BLaER1 treated with 17β-estradiol and CSF1 and Interleukin-3, amounts not matched to agents 10 nM and 100 nM (cell line): ENCODE measurements around the gene LRRC41.
A peak's percentile ranks its signal among the peaks of the same experiment; 100 is the strongest.

Source experiments
- H3K27ac ChIP-seq, 11 experiments: shearing (Covaris generic); formaldehyde crosslinking; 2 replicates each; pipeline ENCODE4 v1.8.1; 2022
- H3K27me3 ChIP-seq, 11 experiments: shearing (Covaris generic); formaldehyde crosslinking; 2 replicates each; pipeline ENCODE4 v1.8.1; 2022
- H3K36me3 ChIP-seq, 11 experiments: shearing (Covaris generic); formaldehyde crosslinking; 2 replicates each; pipeline ENCODE4 v1.8.1; 2022
- H3K4me1 ChIP-seq, 10 experiments: shearing (Covaris generic); formaldehyde crosslinking; 2 replicates each; pipeline ENCODE4 v1.8.1; 2022
- H3K4me2 ChIP-seq, 11 experiments: shearing (Covaris generic); formaldehyde crosslinking; 2 replicates each; pipeline ENCODE4 v1.8.1; 2022
- H3K4me3 ChIP-seq, 10 experiments: shearing (Covaris generic); formaldehyde crosslinking; 2 replicates each; pipeline ENCODE4 v1.8.1; 2022
- H3K9ac ChIP-seq, 11 experiments: shearing (Covaris generic); formaldehyde crosslinking; 2 replicates each; pipeline ENCODE4 v1.8.1; 2022
- H3K9me3 ChIP-seq, 11 experiments: shearing (Covaris generic); formaldehyde crosslinking; replicated peaks in 1 of 11; 2 replicates each; pipeline ENCODE4 v1.8.1; 2022
- H4K20me1 ChIP-seq, 11 experiments: shearing (Covaris generic); formaldehyde crosslinking; 2 replicates each; pipeline ENCODE4 v1.8.1; 2022
- Cebpa-rat ChIP-seq, 11 experiments: shearing (Covaris generic); IDR thresholded peaks; 2 replicates each; pipeline ENCODE4 v1.8.1; 2022

The LRRC41 gene, protein sequence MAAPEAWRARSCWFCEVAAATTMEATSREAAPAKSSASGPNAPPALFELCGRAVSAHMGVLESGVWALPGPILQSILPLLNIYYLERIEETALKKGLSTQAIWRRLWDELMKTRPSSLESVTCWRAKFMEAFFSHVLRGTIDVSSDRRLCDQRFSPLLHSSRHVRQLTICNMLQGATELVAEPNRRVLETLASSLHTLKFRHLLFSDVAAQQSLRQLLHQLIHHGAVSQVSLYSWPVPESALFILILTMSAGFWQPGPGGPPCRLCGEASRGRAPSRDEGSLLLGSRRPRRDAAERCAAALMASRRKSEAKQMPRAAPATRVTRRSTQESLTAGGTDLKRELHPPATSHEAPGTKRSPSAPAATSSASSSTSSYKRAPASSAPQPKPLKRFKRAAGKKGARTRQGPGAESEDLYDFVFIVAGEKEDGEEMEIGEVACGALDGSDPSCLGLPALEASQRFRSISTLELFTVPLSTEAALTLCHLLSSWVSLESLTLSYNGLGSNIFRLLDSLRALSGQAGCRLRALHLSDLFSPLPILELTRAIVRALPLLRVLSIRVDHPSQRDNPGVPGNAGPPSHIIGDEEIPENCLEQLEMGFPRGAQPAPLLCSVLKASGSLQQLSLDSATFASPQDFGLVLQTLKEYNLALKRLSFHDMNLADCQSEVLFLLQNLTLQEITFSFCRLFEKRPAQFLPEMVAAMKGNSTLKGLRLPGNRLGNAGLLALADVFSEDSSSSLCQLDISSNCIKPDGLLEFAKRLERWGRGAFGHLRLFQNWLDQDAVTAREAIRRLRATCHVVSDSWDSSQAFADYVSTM

DNA sequence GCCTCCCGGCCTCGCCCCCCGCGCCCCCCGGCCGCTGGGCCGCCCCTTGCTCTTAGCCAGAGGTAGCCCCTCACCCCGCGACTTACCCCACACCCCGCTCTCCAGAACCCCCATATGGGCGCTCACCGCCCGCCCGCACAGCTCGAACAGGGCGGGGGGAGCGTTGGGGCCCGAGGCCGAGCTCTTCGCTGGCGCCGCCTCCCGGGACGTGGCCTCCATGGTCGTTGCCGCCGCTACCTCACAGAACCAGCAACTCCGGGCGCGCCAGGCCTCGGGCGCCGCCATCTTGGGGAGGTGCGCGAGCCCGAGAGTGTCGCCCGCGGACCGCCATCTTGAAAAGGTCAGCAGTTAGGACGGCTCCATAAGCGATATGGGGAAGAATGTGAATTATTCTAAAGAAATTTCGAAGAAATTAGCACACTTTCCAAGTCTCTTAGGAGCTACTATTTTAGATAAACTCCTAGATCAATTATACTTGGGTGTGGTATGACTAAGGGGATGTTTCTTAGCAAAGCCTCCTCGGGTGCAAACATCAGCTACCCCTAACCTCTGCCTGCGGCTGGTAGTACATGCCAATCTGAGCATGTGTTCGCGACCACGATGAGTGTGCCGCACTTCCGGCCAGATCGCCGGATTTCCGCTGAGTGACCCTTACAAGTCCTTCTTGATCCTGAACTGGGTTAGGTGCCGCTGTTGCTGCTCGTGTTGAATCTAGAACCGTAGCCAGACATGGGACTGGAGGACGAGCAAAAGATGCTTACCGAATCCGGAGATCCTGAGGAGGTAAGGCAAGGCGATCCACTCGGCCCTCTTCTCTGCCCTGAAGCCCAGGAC, at the start of gene LRRC41, which contains the start of gene UQCRH:
TSS of gene LRRC41 (minus strand) at position 579 of the 834 bp plus-strand sequence. CDS start at position 285, 294 bp downstream.
TSS of gene UQCRH (plus strand) at position 661 of the 834 bp plus-strand sequence. CDS start at position 730, 69 bp downstream.
- Histone ChIP-seq H3K36me3 (peaks cover 7 to 57% (median 29%) of the 10 kb centered on the region in 11 experiments; a peak in 21 of 22 replicates), H3K9ac (peak within 1 kb of the TSS; percentile 97 to 100 (median 99)), H3K4me3 (peak within 1 kb of the TSS; percentile 78 to 99 (median 92)), H3K27ac (peak within 1 kb of the TSS; percentile 93 to 100 (median 98)), H3K27me3 (no peaks in the 10 kb centered on the region), H3K4me1 (peaks cover 53 to 65% (median 57%) of the 10 kb centered on the region in 10 experiments), H3K9me3 (no peaks in the 10 kb centered on the region), H4K20me1 (peaks cover 51 to 90% (median 74%) of the 10 kb centered on the region in 11 experiments), H3K4me2 (peak within 1 kb of the TSS; percentile 94 to 100 (median 97))
- no peak for TF ChIP-seq Cebpa-rat (IDR thresholded peaks at IDR 0.05)

DNA sequence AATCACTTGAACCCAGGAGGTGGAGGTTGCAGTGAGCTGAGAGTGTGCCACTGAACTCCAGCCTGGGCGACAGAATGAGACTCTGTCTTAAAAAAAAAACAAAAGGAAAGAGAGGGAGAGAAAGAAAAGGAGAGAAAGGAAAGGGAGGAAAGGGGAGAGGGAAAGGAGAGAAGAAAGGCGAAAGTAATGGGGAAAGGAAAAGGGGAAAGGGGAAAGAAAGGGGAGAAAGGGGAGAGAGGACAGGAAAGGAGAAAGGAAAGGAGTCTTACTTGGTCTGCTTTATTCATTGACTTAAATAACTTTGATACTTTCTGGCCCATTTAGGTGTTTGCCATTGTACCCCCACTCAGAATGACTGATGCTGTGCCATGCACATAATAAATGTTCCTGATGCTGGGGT, 48.9 kb upstream of the LRRC41 start:
- H4K20me1 ChIP-seq, result peaks cover 0 to 61% (median 33%) of the 10 kb centered on the region in 11 experiments; a peak in 15 of 22 replicates
- peaks cover 87 to 100% (median 99%) of the 10 kb centered on the region in 11 experiments for H3K36me3 ChIP-seq
- H3K4me2 ChIP-seq, result no peak overlapping the region
- H3K4me3 ChIP-seq, result no peak overlapping the region
- no peak for TF ChIP-seq Cebpa-rat (IDR thresholded peaks at IDR 0.05)
- H3K27me3 ChIP-seq, result no peaks in the 10 kb centered on the region
- no peak overlapping the region for H3K27ac ChIP-seq
- H3K4me1 ChIP-seq, result peaks cover 0 to 19% (median 0%) of the 10 kb centered on the region in 10 experiments; a peak in 7 of 20 replicates
- H3K9me3 ChIP-seq, result no peaks in the 10 kb centered on the region
- no peak overlapping the region for H3K9ac ChIP-seq

DNA sequence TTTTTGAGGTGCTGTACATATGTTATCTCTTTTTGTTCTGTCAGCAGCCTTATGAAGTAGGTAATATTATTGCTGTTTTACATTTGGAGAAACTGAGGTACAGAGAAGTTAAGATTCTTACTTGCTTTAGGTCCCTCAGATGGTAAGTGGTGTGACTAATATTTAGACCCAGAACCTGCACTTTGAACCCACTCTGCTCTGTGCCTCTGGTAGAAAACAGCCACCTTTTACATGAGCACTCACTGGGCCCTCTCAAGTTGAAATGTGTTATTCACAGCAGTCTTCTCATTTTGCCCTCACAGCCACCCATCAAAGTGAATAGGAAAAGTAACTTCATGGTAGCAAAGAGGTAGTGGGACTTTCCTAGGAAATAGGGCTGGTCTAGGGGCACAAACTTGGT, 41.9 kb upstream of the LRRC41 start:
- Histone ChIP-seq H3K4me2 (peak overlapping the region in 2 of 11 experiments; percentile 14 to 22; a peak in 2 of 22 replicates), H4K20me1 (peaks cover 0 to 84% (median 76%) of the 10 kb centered on the region in 11 experiments; a peak in 19 of 22 replicates), H3K4me1 (peaks cover 21 to 76% (median 35%) of the 10 kb centered on the region in 10 experiments), H3K9ac (peak overlapping the region in 4 of 11 experiments; percentile 7 to 12 (median 10); a peak in 3 of 22 replicates), H3K9me3 (no peaks in the 10 kb centered on the region), H3K4me3 (no peak overlapping the region), H3K27ac (0 out of 22 replicates have a peak overlapping the region, but pooled peaks of 1 of the 11 experiments have one; percentile 29), H3K36me3 (peaks cover 53 to 86% (median 81%) of the 10 kb centered on the region in 11 experiments), H3K27me3 (no peaks in the 10 kb centered on the region)
- no peak for TF ChIP-seq Cebpa-rat (IDR thresholded peaks at IDR 0.05)

DNA sequence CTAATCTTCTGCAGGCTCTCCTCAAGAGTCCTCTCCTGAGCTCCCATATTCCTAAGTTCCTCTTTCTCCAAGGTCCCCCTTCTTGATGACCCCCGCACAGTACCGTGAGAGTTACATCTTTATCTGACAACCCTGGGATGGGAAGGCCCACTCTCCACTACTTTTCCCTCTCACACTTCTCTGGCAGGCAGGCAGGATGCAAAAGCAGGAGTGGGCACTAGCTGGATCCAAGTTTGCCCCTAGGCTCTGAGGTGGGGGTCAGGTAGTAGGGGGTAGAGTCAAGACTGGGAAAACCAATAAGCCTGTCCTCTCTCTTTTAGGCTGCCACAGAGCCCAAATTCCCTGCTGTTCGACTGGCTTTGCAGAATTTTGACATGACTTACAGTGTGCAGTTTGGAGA, 41.1 kb upstream of the LRRC41 start:
- Histone ChIP-seq H3K9ac (peak overlapping the region in 5 of 11 experiments; percentile 1 to 24 (median 12); a peak in 3 of 22 replicates), H4K20me1 (peaks cover 0 to 81% (median 68%) of the 10 kb centered on the region in 11 experiments; a peak in 19 of 22 replicates), H3K27me3 (no peaks in the 10 kb centered on the region), H3K4me1 (peaks cover 25 to 70% (median 39%) of the 10 kb centered on the region in 10 experiments), H3K36me3 (peaks cover 45 to 78% (median 73%) of the 10 kb centered on the region in 11 experiments), H3K27ac (no peak overlapping the region), H3K9me3 (no peaks in the 10 kb centered on the region), H3K4me2 (peak overlapping the region in 2 of 11 experiments; percentile 14 to 93; a peak in 1 of 22 replicates), H3K4me3 (no peak overlapping the region)
- TF ChIP-seq Cebpa-rat (IDR thresholded peaks at IDR 0.05), result no peak

DNA sequence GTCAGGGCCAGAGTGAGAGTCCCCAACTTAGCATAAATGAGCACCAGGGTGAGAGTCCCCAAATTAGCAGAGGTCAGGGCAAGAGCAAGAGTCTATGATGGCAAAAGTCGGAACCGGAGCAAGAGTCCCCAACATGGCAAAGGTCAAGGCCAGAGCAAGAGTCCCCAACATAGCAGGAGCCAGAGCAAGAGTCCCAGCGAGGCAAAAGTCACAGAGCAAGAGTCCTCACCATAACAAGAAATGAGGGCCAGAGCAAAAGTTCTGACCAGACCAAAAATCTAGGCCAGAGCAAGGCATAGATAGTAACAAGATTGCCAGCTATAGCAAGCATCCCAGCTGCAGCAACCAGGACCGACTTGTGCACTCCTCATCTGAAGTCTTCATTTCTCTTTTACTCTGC, 40.3 kb upstream of the LRRC41 start:
- no peaks in the 10 kb centered on the region for H3K27me3 ChIP-seq
- peaks cover 33 to 74% (median 46%) of the 10 kb centered on the region in 10 experiments for H3K4me1 ChIP-seq
- H3K36me3 ChIP-seq, result peaks cover 42 to 70% (median 65%) of the 10 kb centered on the region in 11 experiments
- peaks cover 0 to 73% (median 61%) of the 10 kb centered on the region in 11 experiments; a peak in 19 of 22 replicates for H4K20me1 ChIP-seq
- no peak overlapping the region for H3K27ac ChIP-seq
- no peaks in the 10 kb centered on the region for H3K9me3 ChIP-seq
- no peak overlapping the region for H3K4me3 ChIP-seq
- peak overlapping the region in 4 of 11 experiments; percentile 1 to 48 (median 6); a peak in 4 of 22 replicates for H3K9ac ChIP-seq
- peak overlapping the region in 5 of 11 experiments; percentile 1 to 93 (median 18); a peak in 6 of 22 replicates for H3K4me2 ChIP-seq
- TF ChIP-seq Cebpa-rat (IDR thresholded peaks at IDR 0.05), result no peak

DNA sequence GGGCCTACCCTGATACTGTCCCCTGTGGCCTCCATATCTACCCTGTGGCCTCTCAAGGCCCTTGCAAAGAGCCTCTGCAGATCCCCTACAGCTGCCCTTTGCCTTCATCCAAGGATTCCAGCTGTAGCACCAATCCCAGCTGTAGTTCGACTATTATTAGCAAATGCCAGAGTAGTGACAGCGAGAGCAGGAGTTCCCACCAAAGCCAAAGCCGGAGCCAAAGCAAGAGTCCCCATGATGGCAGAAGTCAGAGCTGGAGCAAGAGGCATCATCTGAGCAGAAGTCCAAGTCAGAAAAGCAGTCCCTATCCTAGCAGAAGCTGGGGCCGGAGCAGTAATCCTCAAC, 39.9 kb upstream of the LRRC41 start:
- Histone ChIP-seq H3K36me3 (peaks cover 42 to 66% (median 61%) of the 10 kb centered on the region in 11 experiments), H3K4me1 (peaks cover 35 to 77% (median 49%) of the 10 kb centered on the region in 10 experiments), H3K9me3 (no peaks in the 10 kb centered on the region), H3K4me3 (no peak overlapping the region), H3K27ac (no peak overlapping the region), H3K9ac (peak overlapping the region in 4 of 11 experiments; percentile 2 to 48 (median 11); a peak in 5 of 22 replicates), H4K20me1 (peaks cover 0 to 69% (median 57%) of the 10 kb centered on the region in 11 experiments; a peak in 19 of 22 replicates), H3K27me3 (no peaks in the 10 kb centered on the region), H3K4me2 (peak overlapping the region in 7 of 11 experiments; percentile 1 to 93 (median 86); a peak in 6 of 22 replicates)
- no peak for TF ChIP-seq Cebpa-rat (IDR thresholded peaks at IDR 0.05)

DNA sequence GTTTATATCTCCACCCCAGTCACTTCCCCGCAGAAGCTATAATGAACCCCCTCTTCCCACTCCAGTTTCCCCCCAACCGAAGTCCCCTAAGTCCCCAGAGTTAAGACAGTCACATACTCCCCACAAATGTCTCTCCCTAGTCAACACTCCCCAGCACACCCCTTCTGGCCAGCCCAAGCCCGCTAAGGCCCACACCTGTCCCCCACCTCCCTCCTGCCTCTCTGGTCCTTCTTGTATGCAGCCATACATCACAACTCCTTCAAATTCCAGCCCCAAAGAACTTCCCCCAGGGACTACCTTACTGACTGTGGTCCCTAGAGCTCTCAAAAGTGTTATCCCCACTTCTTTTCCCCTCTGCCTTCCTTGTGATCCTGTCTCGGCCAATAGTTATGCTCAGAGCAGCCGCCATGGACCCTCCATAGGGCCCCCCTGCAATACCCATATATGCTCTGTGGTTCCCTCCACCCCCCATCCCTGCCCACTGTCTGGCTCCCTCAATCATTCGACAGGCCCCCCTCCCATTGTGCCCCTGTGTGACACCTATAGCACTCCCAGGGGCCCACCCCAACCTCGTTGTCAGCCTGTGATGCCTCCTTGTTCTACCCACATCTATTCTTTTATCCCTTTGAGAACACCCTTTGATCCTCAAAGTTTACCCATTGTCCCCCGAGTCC, 39.4 kb upstream of the LRRC41 start:
- Histone ChIP-seq H3K36me3 (peaks cover 40 to 62% (median 56%) of the 10 kb centered on the region in 11 experiments), H3K27ac (peak overlapping the region in 4 of 11 experiments; percentile 12 to 93 (median 54); a peak in 4 of 22 replicates), H3K9me3 (no peaks in the 10 kb centered on the region), H3K9ac (peak overlapping the region in 7 of 11 experiments; percentile 5 to 90 (median 48); a peak in 6 of 22 replicates), H3K4me3 (peak overlapping the region in 1 of 10 experiments; percentile 77; a peak in 1 of 20 replicates), H4K20me1 (peaks cover 0 to 66% (median 55%) of the 10 kb centered on the region in 11 experiments; a peak in 19 of 22 replicates), H3K4me1 (peaks cover 35 to 77% (median 48%) of the 10 kb centered on the region in 10 experiments), H3K27me3 (no peaks in the 10 kb centered on the region), H3K4me2 (peak overlapping the region; percentile 81 to 96 (median 91); a peak in 21 of 22 replicates)
- TF ChIP-seq Cebpa-rat (IDR thresholded peaks at IDR 0.05), result no peak
